Uterus (tissue), 2 donors: ENCODE results near the gene SLC38A2.

Source experiments
- CTCF ChIP-seq, 4 experiments: fragments of 200-600 bp in 2 of 4; fragments of 450-650 bp in 2 of 4; sonication (generic) in 2 of 4; IDR thresholded peaks; one replicate each; pipeline ENCODE4 v1.5.1; 2016 to 2019; ENCODE audit warnings: antibody characterized with exemption in 4 of 4, mild to moderate bottlenecking in 2 of 4, moderate library complexity in 1 of 4
- POLR2A ChIP-seq, 2 donors: fragments of 450-650 bp; IDR thresholded peaks; one replicate each; pipeline ENCODE4 v1.6.1; 2016; ENCODE audit warnings: antibody characterized with exemption in 2 of 2, mild to moderate bottlenecking in 1 of 2, moderate library complexity in 1 of 2

GRCh38 chr12:46320731-46321130, 51.8 kb downstream of the SLC38A2 start:
- TF ChIP-seq CTCF (IDR thresholded peaks at IDR 0.05): no peak
- TF ChIP-seq POLR2A (IDR thresholded peaks at IDR 0.05): no peak
